ENCODE measurements around the gene TBC1D22A.

- TF ChIP-seq CTCF (IDR thresholded peaks at IDR 0.05) (no peak), POLR2A (IDR thresholded peaks at IDR 0.05) (no peak)
Observed at GRCh38 chr22:47169801-47170140, 407.3 kb downstream of the TBC1D22A start.

Measured in right lobe of liver (tissue), 4 donors.